ENCODE results near the gene B3GNT2.

GRCh38 chr2:62197011-62197924 lies 1.4 kb downstream of the B3GNT2 start:
- TF ChIP-seq CTCF (IDR thresholded peaks at IDR 0.05; ENCODE audit: low read length) = peak; percentile 33
- no peak for TF ChIP-seq EZH2 (optimal IDR thresholded peaks at IDR 0.05; ENCODE audit: low read depth, low read length)
- TF ChIP-seq EZH2phosphoT487 (IDR thresholded peaks at IDR 0.05; ENCODE audit: low read length) = no peak

Measured in MM.1S (cell line).